Activated CD4-positive, alpha-beta T cell treated with anti-CD3 and anti-CD28 coated beads, Interleukin-2, Interleukin-4, amounts not matched to agents 100 ng/mL and 50 ng/mL, durations not matched to agents 16 hours and 8 hours (primary cell): ENCODE measurements around the gene HEYL.

ENCODE experiments used
- DNase-seq: peaks from one replicate; pipeline ENCODE4 v3.0.0-alpha.2; 2020; ENCODE audit warnings: low spot score

Gene HEYL

DNA sequence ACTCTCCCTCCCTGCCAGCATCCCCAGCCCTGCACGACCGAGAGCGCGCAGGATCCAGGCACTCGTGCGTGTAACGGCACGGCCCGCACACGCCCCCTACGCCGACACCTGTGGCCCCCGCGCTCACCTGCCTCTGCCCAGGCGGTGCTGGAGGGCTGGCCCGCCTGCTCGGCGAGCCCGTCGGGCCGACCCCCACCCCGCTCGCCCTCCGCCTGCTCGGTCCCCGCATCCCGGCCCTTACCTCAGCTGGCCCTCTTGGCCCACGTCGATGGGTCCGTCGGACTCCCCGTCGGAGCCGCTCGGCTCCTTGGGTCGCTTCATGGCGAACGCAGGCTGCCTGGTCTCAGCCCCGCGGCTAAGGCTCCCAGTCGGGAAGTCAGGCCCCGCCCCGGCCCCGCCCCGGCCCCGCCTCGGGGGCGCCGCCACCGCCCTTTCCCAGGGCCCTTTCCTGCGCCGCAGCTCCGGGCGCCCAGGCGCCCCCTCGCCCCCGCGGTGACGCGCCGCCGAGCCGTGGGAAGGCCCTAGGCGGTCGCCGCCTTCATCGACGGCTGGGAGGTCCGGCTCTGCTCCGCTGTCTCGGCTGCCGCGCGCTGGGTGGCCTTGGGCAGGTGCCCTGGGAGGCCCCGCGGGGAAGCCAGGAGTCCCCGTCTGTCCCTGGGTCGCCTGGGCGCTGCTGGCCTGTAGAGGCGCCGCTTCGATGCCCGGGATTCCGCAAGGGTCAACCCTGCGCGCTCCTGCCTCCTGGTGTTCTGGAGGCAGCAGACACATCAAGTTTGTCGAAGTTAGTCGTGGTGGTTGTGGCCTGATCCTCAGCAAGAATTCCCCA lies at the start of gene HEYL:
Gene HEYL (minus strand): TSS at position 339 of the 826 bp plus-strand sequence. CDS start 18 bp downstream, at position 321.
- DNase-seq, result peak; percentile 48

DNA sequence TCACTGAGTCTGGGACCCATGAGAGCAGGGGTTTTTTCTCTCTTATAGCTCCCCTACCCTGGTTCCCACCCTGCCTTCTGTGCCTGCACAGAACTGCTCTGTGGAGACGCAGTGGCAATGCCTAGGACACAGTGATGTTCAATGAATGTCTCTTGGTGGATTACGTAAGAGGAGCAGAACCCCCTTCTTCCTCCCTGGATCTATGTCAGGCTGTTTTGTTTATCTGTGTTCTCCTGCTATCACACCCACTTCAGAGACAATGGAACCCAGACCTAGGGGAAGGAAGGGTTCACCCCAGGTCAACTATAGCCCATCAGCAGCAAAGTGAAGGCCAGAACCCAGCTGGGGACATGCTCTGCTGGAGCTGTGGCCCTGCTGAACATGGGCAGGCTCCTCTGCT lies 49.8 kb upstream of the HEYL start:
- no peak for DNase-seq

DNA sequence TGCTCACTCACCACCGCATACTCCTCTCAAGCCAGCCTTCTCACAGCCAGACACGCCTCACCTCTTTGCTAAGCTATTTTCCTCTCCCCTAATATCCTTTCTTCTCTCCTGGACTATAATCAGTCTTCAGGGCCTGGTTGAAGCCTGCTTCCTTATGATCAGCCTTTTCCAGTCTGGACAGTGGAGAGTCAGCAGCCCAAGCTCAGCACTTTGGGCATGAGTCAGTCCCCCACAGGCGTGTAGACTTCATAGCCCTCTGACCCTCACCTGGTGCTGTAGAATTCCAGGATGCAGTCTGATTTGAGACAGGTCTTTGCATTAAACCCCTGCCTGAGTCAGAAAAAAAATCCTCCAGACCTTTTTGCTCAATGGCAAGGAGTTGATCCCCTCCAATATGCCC lies 49.3 kb upstream of the HEYL start:
- DNase-seq, result no peak

DNA sequence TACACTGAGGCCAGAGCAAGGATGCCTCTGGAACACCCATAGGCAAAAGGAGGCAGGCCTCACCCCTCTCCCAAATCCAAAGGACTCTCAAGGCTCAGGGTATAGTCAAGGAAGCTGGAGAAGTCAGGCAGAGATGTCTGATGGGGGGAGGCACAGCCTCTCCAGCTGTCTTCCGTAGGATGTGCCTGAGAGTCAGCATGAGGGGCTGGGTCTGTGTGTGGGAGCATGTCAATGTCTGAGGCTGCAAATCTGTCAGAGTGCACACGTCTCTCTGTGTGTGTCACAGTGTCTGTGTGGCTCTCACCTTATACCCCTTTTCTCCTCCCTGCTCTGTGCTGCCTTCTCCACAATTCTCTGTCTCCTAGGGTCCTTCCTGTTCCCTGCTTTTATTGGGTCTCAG lies 47.8 kb upstream of the HEYL start:
- no peak for DNase-seq

DNA sequence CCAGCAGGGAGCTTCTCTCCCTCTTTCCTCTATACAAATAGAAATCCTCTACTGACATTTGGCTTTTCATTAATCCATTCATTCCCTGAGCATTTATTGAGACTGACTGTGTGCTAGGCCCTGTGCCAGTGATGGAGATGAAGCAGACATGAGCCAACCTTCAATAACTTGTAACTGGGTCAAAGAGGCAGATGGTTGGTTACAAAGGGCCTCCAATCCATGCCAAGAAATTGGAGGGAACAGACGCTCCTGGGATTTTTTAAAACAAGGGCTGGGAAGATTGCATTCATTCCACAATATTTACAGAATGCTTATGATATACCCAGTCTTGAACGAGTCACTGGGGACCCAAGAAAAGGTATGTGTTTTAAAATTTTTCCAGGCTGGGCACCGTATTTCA lies 45.6 kb upstream of the HEYL start:
- DNase-seq, result no peak

DNA sequence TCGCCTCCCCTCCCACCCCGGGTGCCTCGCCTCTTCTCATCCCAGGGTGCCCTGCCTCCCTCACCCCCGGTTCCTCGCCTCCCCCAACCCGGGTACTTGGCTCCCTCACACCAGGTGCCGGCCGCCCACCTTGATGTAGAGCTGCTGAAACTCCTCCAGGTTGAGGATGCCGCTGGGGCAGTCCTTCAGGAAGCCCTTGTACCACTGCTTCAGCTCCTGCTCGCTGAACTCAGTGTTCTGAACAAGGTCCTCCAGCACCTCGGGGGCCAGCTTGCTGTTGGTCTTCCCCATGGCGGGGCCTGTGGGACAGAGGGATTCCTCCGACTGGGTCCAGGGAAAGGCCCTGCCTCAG lies 44.8 kb upstream of the HEYL start:
- DNase-seq, result no peak

DNA sequence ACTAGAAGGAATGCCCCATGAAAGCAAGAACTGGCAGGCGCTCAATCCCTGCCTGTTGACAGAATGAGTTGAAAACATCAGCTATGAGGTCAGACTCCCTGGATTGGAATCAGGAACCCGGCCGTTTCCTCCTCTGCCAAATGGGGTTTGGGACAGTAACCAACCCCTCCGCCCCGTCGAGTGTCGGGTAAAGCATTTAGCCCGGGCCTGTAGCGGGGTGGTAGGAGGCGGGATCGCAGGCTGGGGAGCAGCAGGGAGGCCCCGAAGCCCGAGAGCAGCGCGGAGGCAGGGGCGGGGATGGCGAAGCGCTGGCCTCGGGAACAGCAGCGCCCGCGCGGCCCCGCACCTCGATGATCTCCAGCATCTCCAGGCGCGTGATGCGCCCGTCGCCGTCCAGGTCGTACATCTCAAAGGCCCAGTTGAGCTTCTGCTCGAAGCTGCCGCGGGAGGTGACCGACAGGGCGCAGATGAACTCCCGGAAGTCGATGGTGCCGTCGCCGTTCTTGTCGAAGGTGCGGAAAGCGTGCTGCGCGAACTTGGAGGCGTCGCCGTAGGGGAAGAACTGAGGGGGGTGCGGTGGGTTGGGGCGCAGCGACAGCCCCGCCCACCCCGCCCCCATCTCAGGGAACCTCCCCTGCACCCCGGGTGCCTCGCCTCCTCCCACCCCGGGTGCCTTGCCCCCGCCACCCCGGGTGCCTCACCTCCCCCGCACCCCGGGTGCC lies 44.3 kb upstream of the HEYL start:
- DNase-seq, result no peak

DNA sequence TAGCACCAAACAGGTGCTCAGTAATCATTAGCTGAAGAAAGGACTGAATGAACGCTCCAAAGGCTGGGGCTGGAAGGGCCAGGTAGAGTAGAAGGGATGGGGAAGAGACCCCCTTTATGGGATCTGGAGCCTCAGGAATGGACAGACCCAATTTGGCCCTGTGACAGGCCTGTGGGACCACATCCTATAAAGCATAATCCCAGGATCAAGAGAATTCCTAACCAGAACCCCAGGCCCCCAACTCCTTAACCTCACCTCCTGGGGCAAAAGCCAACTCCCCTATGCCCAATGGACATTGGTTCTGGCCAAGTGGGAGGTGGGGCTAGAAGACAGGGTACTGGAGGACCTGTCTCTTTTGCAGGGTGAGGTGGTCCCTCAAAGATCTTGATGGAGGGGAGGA lies 42.6 kb upstream of the HEYL start:
- no peak for DNase-seq

DNA sequence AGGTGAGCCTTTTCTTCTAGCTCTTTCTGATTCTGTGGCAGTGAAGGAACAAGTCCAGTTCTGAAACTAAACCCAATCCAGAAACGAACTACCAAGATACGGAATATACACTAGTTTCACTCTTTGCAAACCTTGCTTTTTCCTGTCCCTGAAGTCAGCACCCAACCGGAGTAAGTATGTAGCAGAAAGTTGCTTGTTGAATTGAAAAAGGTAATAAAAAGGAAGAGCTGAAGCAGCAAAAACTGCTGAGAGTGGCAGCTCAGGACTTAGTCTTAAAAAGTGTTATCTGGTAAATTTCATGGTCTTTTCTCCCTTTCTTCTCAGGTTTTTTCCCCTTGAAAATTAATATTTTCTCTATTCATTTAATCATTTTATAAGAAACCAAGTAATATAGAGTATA lies 41.9 kb upstream of the HEYL start:
- no peak for DNase-seq

DNA sequence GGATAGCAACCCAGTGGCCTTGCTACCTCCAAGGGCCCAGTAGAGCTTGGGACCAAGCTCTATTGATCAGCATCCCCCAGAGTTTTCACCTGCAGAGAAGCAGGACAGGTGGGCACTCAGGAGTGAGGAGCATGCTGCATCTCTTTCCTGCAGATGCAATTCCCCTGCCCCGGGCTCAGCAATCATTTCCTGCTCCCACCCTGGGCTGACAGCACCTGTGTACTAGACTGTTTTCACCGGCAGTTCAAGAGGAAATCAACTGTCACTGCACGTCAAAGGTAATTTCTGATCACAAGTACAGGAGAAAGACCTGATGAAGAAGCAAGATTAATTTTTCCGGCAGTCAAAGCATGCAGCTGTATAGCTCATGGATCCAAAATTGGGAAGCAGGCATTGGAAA lies 41.3 kb upstream of the HEYL start:
- DNase-seq, result no peak

DNA sequence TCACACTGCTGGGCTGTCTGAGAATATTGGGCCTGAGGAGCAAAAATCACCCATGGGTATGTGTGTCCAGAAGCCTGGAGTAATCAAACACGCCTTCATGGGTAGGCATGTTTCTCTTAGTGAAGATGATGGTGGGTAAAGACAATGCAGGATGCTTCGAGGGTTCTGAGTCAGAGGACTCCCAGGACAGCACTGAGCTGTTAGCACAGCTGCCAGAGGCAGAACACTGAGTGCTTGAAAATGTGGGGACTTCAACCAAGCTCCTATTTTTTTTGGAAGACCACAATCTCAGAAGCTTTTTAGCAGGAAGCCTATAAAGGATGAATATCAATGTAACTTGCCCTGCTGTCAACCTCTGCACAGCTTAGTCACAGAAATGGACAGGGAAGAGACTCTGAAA lies 40.4 kb upstream of the HEYL start:
- DNase-seq, result no peak

DNA sequence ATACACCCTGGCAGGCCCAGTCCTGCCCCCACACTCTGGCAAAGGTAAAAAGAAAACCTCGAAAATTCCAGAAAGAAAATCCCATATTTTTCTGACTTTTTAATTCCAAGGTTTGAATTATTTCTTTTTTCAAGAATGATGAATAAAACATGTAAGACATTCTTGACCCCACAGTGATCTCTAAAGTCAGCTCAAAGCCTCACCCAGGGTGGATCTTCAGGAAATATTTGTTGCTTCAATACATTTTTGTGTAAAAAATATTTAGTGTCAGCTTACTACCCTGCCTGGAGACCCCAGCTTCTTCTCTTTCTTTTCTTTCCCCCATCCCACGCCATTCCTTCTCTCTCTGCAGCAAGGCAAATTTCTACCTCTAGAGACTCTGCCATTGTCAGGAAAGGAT lies 39.4 kb upstream of the HEYL start:
- no peak for DNase-seq

DNA sequence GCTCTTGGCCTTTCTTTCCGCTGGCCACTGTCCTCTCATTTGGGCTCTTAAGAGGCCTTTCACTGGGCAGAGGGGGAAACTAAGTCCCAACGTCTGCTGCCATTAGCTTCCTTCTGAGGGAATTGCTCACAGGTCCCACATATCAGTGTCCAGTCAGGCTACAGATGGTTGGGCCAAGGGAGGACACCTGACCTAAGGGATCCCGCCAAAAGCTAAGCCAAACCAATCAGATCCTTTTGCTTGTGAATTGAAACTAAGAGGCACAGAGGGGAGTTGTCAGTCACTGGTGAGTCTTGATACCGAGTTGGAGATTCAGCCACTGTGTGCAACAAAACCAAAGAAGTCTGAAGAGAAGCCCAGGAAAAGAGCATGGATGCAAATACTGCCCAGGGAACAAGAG lies 38.2 kb upstream of the HEYL start:
- no peak for DNase-seq

DNA sequence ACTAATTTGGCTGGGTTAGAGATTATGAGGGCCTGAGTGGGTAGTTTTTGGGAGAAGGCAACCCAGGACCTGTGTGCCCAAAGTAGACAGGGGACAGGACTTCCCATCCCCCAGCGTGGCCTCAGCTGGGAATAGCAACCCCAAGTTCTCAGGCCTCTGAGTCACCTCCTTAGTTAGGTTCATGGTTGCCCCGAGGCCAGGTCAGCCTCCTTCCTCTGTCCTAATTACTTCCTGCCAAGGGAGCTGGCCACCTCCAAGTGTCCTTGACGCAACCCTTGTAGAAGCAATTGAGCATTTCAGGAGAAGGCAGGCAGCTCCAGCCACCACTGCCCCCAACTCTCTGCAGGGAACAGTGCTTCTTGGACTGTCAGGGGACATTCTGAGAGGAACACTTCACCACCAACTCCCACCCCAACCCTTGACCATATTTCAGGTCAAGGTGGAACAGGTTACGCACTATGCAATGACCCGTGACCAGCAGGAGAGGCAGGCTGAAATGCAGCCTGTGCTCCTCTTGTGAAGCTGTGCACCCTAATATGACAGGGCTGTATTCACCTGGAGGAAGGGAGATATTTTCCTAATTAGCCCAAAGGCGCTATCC lies 37.6 kb upstream of the HEYL start:
- no peak for DNase-seq

DNA sequence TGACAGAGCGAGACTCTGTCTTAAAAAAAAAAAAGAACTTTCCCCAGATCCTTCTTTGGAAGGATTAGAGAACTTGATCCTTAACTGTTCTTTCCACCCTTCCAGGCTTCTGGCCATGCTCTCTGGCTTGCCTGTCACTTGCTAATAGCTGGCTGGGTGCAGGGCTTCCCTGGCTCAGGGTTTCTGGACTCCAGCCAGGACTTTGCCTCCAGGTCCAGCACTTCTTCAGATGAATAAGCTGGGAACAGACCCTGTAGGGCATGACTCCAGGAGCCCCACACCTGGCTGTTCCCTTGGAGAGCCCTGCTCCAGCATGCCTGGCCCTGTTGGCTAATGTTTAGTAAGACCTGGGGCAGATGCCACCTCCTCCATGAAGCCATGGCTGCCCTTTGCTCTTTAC lies 35.8 kb upstream of the HEYL start:
- DNase-seq, result no peak

DNA sequence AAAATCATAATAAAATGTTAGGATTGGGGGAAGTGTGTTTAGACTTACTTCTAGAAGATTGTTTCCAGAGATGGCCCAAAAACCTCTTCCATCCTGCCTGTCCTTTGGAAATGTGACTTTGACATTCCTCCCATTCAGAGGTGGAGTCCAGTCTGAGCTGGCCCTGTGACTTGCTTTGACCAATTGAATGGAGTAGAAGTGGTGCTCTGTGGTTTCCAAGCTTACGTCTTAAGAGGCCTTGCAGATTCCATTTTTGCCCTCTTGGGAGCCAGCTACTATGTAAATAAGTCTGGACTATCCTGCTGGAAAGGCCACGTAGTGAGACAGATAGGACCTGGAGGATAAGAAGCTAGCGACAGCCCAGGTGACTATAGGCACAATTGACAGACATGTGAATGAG lies 33.8 kb upstream of the HEYL start:
- no peak for DNase-seq

DNA sequence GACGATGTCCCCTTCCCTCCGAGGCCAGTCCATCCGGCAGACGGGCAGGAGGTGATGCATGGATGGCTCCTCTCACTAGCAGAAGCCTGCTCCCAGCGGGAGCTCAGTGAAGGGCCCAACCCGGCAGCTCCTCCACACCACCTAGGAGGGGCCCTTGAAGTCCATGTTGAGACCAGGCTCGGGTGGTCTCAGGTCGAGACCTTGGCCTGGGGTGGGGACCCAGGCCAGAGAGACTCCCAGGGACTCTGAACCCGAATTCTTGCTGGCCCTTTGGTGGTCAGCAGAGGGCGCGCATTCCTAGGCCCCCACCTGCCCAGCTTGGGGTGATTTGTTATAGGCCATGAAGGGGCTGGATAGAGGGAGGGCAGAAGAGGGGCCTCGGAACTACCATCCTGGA lies 33.1 kb upstream of the HEYL start:
- DNase-seq, result no peak

DNA sequence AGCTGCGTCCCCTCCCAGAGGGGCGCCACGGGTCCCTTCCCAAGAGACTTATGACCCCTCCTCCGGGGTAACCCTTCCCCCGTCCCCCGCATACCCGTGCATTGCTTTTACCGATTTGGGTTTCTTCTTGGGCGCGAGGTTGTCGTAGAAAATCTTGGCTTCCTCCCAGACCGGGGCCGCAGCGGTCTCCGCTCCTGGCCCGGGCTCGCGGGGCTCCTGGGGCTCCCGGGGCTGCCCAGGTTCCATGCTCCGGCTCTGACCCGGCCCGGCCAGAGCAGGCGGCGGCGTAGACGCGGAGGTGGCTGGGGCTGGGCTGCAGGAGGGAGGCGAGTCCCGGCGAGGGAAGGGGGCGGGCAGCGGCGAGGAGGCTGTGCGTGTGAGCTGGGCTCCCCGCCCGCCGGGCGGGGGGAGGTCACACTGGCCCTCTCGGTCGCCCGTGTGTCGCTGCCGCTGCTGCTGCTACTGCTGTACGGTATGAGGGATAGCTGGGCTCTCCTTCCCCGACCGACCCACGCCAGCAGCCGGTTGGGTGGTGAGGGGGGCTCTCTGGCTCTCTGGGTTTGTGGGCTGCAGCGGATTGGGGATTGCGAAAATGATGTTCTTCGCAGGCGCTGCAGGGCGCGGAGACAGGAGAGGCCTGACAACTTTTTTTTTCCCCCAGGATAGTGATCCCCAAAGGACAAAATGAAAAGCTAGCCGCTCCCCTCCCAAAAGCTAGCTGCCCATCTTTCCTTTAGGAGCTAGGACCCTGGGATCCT lies 32.5 kb upstream of the HEYL start, which contains the start of gene NT5C1A:
Gene NT5C1A (minus strand): TSS at position 315 of the 758 bp plus-strand sequence. CDS start 69 bp downstream, at position 246.
- peak; percentile 23 for DNase-seq

DNA sequence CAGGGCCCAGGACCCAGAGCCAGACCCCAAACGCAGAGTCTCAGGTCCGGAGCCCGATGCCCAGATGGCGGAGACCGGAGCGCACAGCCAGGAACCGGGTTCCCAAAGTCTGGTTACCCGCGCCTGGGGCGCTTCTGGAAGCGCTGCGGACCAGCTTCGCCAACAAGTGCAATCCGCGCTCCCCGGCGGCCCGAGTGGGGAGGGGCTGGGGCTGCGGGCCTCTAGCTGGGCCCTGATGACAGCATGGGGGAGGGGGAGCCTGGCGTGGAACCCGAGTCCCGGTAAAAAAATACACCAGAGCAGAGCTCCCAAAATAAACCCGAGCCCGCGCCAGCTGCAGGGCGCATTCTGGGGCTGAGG lies 32.0 kb upstream of the HEYL start:
- no peak for DNase-seq

DNA sequence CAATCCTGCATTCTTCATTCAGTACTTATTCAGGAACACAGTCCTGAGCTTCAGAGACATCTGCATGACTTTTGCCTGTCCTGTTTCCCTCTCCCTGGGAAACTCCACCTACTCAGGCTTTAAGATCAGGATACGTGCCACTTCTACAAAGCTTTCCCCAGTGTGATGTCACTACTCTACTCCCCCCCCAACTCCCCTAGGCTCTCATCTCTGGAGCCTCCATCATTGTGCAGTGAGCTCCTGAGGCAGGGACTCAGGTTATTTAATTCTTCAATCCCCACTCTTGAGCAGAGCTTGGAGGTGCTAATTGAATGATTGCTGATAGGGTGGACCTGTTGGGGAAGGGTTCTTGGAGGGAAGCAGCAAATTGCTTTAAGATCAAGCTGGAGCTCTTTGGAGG lies 31.2 kb upstream of the HEYL start:
- no peak for DNase-seq

DNA sequence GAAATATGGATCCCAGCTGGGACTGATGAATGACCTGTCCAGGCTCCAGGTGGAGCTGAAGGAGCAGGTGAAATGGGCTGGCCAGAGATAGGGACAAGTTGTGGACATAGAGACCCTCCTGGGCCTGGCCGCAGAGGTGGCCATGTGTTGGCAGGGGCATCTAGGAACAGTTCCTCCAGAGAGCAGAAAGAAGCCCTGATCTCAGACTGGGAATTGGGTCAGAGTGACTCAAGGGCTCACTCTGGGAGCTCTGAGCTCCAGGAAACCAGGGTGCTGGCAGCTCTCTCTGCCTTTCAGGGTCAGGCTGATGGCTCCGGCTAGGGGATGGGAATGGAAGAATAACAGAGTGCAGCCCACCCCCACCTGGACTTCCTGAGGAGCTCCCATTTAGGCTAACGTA lies 29.5 kb upstream of the HEYL start:
- DNase-seq, result no peak

DNA sequence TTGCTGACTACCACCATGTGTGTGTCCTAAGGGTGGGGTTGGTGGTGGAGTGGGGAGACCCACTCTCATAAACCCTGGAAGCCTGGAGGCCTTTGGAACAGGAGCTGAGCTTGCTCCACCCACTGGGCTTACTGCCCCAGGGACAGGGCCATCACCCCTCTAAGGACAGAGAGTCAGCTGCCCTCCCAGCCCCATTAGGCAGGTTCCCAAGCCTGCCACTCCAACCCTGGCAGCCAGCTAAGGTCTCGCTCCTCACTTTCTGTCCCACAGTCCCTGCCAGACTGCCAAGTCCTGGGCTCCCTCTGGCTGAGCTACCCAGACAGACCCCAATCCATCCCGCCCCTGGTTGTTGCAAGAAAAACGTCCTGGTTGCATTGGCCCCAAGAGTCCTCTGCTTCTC lies 28.7 kb upstream of the HEYL start:
- DNase-seq, result no peak

DNA sequence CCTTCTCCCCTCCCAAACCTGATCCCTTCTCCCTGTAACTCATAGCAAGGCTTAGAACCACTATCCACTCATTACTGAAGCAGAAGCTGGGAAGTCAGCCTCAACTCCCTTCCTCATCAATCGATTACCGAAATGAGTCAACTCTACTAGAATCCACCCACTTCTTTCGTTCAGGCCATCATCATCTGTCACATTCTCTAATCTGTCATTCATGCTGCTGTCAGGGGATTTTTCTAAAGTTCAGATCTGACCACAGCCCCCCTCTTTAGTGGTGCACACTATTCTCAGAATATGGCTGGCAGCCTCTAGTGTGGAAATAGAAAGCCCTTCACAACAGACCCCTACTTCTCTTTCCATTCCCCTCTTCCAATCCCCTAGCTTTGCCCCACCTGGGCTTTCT lies 27.3 kb upstream of the HEYL start:
- DNase-seq, result peak; percentile 88
